Measurements from ENCODE around the gene CEP170. TPM values are rescaled to one million over a fixed set of nuclear protein-coding genes. Genes with fewer than 3 reads are reported as not detected.
A peak's percentile ranks its signal among the peaks of the same experiment; 100 is the strongest.

Gene CEP170
- total RNA-seq, 1 experiment from 2014 or later = 124 TPM

DNA sequence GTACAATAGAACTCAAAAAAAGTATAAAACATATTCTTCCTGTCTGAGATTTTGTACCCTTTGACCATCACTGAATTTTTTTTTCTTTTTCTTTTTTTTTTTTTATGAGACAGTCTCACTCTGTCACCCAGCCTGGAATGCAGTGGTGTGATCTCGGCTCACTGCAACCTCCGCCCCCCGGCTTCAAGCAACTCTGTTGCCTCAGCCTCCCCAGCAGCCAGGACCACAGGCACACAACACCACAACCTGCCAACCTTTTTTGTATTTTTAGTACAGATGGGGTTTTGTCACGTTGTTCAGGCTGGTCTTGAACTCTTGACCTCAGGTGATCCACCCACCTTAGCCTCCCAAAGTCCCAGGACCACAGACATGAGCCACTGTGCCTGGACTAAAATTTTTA is 11.2 kb upstream of the CEP170 start:
- Histone ChIP-seq H3K4me2 (ENCODE audit: low read depth, low read length, poor library complexity, severe bottlenecking) (no peak overlapping the region), H3K27ac (ENCODE audit: low read length) (no peak overlapping the region), H3K9me2 (replicated peaks; ENCODE audit: insufficient read depth, low read length) (no peaks in the 10 kb centered on the region), H3K9me3 (ENCODE audit: low read length) (no peaks in the 10 kb centered on the region), H4K20me1 (ENCODE audit: insufficient read depth, low read depth, low read length) (no peaks in the 10 kb centered on the region), H3K4me3 (ENCODE audit: low read length) (no peak overlapping the region), H3K36me3 (ENCODE audit: insufficient read depth, low read length) (no peaks in the 10 kb centered on the region), H3K4me1 (ENCODE audit: low read length) (peaks cover 36% of the 10 kb centered on the region), H3K9ac (ENCODE audit: low read length) (no peak overlapping the region), H3K79me2 (ENCODE audit: low read length) (peaks cover 78% of the 10 kb centered on the region), H2AFZ (ENCODE audit: low read length) (no peak overlapping the region), H3K27me3 (ENCODE audit: low read length) (no peaks in the 10 kb centered on the region)
- DNase-seq = no peak

DNA sequence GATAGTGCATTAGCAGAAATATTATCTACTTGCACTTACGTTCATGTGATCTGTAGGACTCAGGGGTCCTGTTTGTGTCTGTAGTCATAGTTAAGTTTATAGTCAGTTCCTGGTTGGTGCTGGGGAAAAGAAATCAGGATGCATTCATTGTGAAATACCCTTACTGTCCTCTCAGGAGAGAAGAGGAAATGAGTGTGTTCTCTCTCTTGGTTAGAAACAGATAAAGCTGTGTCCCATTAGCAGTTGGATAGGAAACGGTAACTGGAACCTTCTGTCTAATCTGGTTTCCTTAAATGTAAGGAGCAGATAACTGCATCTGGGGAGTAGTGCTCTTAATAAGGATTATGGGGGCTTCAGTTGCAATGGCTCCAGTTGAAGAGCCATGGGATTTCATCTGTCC is 9.6 kb upstream of the CEP170 start:
- no peak overlapping the region for H3K27ac ChIP-seq (ENCODE audit: low read length)
- peaks cover 83% of the 10 kb centered on the region for H3K79me2 ChIP-seq (ENCODE audit: low read length)
- H3K36me3 ChIP-seq (ENCODE audit: insufficient read depth, low read length) = no peaks in the 10 kb centered on the region
- no peak for DNase-seq
- H3K9me2 ChIP-seq (replicated peaks; ENCODE audit: insufficient read depth, low read length) = no peaks in the 10 kb centered on the region
- H2AFZ ChIP-seq (ENCODE audit: low read length) = no peak overlapping the region
- H3K4me3 ChIP-seq (ENCODE audit: low read length) = no peak overlapping the region
- H3K4me1 ChIP-seq (ENCODE audit: low read length) = peaks cover 26% of the 10 kb centered on the region
- H3K4me2 ChIP-seq (ENCODE audit: low read depth, low read length, poor library complexity, severe bottlenecking) = no peak overlapping the region
- H3K9ac ChIP-seq (ENCODE audit: low read length) = no peak overlapping the region
- H3K27me3 ChIP-seq (ENCODE audit: low read length) = no peaks in the 10 kb centered on the region
- H3K9me3 ChIP-seq (ENCODE audit: low read length) = no peaks in the 10 kb centered on the region
- H4K20me1 ChIP-seq (ENCODE audit: insufficient read depth, low read depth, low read length) = no peaks in the 10 kb centered on the region

DNA sequence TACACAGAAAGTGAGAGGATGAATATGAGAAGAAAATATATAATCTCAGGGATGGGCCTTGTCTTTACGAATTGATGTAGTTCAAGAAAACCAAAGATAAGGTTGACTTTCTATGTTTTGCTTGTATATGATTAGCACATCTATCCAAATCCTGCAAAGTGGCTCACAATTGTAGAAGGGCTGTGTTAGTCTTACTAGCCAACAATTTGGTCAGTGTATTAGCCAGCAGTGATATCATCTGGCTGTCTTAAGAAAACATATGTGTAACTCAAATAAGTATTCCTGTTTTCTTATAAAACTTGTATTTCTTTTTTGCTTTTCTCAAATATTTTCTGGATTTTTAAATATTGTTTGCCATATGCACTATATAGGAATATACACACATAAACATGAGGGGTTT is 6.3 kb upstream of the CEP170 start:
- no peak for DNase-seq
- Histone ChIP-seq H3K4me1 (ENCODE audit: low read length) (peaks cover 14% of the 10 kb centered on the region), H3K79me2 (ENCODE audit: low read length) (peaks cover 91% of the 10 kb centered on the region)

DNA sequence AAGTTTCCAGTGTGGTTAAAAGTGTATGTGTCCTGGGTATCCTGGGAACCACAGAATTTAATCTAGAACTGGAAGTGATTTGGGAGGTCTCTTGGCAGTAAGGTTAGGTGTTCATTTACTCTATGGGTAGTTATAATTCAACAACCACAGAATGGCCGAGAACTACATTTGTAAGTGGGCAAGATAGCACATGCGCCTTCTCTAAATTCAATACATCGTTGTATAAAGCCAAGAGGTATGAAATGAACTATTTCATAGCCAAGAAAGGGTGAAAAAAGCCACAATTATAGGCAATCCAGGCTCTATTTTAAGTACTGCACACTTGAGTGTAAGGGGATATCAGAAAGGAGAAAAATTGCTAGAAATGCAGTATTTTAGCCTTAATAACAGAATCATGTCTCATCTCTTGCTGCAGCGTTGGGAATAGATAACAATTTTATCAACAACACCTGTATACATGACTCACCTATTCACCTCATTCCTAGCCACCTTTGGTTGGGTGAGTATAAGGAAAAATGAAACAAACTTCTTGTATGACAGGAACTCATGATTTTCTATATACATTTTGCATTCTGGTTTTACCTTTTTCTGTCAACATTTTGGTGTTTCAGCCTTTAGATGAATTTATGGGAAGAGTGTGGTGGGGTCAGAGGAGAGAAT is 5.3 kb upstream of the CEP170 start:
- Histone ChIP-seq H3K36me3 (ENCODE audit: insufficient read depth, low read length) (no peaks in the 10 kb centered on the region), H3K27me3 (ENCODE audit: low read length) (no peaks in the 10 kb centered on the region), H2AFZ (ENCODE audit: low read length) (no peak overlapping the region), H3K9ac (ENCODE audit: low read length) (no peak overlapping the region), H3K4me2 (ENCODE audit: low read depth, low read length, poor library complexity, severe bottlenecking) (no peak overlapping the region), H3K9me3 (ENCODE audit: low read length) (no peaks in the 10 kb centered on the region), H4K20me1 (ENCODE audit: insufficient read depth, low read depth, low read length) (no peaks in the 10 kb centered on the region), H3K9me2 (replicated peaks; ENCODE audit: insufficient read depth, low read length) (no peaks in the 10 kb centered on the region), H3K27ac (ENCODE audit: low read length) (no peak overlapping the region), H3K4me3 (ENCODE audit: low read length) (no peak overlapping the region), H3K79me2 (ENCODE audit: low read length) (peaks cover 87% of the 10 kb centered on the region), H3K4me1 (ENCODE audit: low read length) (peaks cover 14% of the 10 kb centered on the region)
- no peak for DNase-seq

More for the DNA sequence above, 6.3 kb upstream of the CEP170 start:
- no peak overlapping the region for H3K9ac ChIP-seq (ENCODE audit: low read length)
- H3K4me3 ChIP-seq (ENCODE audit: low read length) = no peak overlapping the region
- no peaks in the 10 kb centered on the region for H4K20me1 ChIP-seq (ENCODE audit: insufficient read depth, low read depth, low read length)
- H3K27ac ChIP-seq (ENCODE audit: low read length) = no peak overlapping the region
- H3K9me3 ChIP-seq (ENCODE audit: low read length) = no peaks in the 10 kb centered on the region
- no peaks in the 10 kb centered on the region for H3K36me3 ChIP-seq (ENCODE audit: insufficient read depth, low read length)
- H3K9me2 ChIP-seq (replicated peaks; ENCODE audit: insufficient read depth, low read length) = no peaks in the 10 kb centered on the region
- H3K4me2 ChIP-seq (ENCODE audit: low read depth, low read length, poor library complexity, severe bottlenecking) = no peak overlapping the region
- H2AFZ ChIP-seq (ENCODE audit: low read length) = no peak overlapping the region
- no peaks in the 10 kb centered on the region for H3K27me3 ChIP-seq (ENCODE audit: low read length)

DNA sequence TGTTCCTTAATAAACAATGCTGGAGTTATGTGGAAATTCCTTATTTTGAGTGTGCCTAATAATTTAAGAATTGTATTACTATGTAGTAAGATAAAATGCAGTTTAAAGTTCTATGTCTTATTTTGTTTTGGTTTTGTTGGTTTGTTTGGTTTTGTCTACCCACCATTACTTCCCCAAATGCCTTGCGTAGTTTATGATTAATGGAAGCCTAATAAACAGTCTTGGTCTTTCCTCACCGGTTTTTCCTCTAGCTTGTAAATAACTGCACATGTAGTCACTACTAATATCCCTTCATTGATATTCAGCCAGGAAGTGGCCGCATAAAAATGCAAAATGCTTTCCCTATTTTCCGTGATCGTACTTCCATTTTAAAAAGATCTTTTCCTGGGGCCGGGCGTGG is 3.6 kb upstream of the CEP170 start:
- Histone ChIP-seq H3K27me3 (ENCODE audit: low read length) (no peaks in the 10 kb centered on the region), H3K27ac (ENCODE audit: low read length) (no peak overlapping the region), H3K4me1 (ENCODE audit: low read length) (peaks cover 14% of the 10 kb centered on the region), H3K4me3 (ENCODE audit: low read length) (no peak overlapping the region), H3K4me2 (ENCODE audit: low read depth, low read length, poor library complexity, severe bottlenecking) (no peak overlapping the region), H3K9me2 (replicated peaks; ENCODE audit: insufficient read depth, low read length) (no peaks in the 10 kb centered on the region), H3K79me2 (ENCODE audit: low read length) (peaks cover 85% of the 10 kb centered on the region), H3K9ac (ENCODE audit: low read length) (no peak overlapping the region), H2AFZ (ENCODE audit: low read length) (no peak overlapping the region), H3K9me3 (ENCODE audit: low read length) (no peaks in the 10 kb centered on the region), H3K36me3 (ENCODE audit: insufficient read depth, low read length) (no peaks in the 10 kb centered on the region), H4K20me1 (ENCODE audit: insufficient read depth, low read depth, low read length) (no peaks in the 10 kb centered on the region)
- DNase-seq = no peak

DNA sequence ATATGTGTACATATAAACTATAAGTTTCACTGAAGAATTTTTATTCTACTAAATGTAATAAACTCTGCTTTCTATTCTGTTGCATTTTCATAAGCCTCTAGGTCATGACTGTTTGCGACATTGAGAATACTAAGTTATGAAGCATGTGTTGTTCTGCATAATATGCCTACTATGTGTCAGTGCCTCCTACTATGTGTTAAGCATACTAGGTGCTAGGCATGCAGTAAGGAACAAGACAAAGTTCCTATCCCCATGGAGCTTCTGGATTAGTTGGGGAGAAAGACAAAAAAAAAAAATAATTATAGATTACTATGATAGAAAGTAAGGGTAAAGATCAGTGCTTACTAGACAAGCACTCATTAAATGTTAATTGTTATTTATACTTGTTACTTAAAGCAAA is 2.1 kb upstream of the CEP170 start:
- Histone ChIP-seq H3K4me1 (ENCODE audit: low read length) (peaks cover 27% of the 10 kb centered on the region), H2AFZ (ENCODE audit: low read length) (no peak overlapping the region), H3K79me2 (ENCODE audit: low read length) (peaks cover 85% of the 10 kb centered on the region), H4K20me1 (ENCODE audit: insufficient read depth, low read depth, low read length) (no peaks in the 10 kb centered on the region), H3K9ac (ENCODE audit: low read length) (peak overlapping the region; percentile 81; the same call in 1 of the 2 replicates), H3K4me3 (ENCODE audit: low read length) (peak overlapping the region; percentile 77), H3K27ac (ENCODE audit: low read length) (no peak overlapping the region), H3K36me3 (ENCODE audit: insufficient read depth, low read length) (no peaks in the 10 kb centered on the region), H3K9me3 (ENCODE audit: low read length) (no peaks in the 10 kb centered on the region), H3K27me3 (ENCODE audit: low read length) (no peaks in the 10 kb centered on the region), H3K4me2 (ENCODE audit: low read depth, low read length, poor library complexity, severe bottlenecking) (peak overlapping the region; percentile 88), H3K9me2 (replicated peaks; ENCODE audit: insufficient read depth, low read length) (no peaks in the 10 kb centered on the region)
- no peak for DNase-seq

DNA sequence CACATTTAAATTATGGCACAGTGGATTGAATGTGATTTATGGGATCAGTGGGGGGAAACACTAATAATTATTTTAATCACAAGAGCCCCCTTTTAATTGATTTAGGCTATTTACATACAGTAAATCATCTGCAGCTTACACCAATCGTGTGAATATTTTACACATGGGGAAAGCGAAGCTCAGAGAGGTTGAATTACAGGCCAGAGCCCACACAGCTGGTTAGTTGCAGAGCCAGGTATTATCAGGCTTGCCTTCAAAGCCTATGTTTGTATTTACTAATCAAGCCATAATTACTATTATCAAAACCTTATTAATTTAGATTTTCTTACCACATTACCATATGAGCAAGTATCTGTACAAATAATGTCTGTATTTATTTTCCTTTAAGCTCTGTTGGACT is 1.5 kb upstream of the CEP170 start:
- peak overlapping the region; percentile 77 for H3K4me3 ChIP-seq (ENCODE audit: low read length)
- H3K9ac ChIP-seq (ENCODE audit: low read length) = peak overlapping the region; percentile 81
- no peak overlapping the region for H2AFZ ChIP-seq (ENCODE audit: low read length)

DNA sequence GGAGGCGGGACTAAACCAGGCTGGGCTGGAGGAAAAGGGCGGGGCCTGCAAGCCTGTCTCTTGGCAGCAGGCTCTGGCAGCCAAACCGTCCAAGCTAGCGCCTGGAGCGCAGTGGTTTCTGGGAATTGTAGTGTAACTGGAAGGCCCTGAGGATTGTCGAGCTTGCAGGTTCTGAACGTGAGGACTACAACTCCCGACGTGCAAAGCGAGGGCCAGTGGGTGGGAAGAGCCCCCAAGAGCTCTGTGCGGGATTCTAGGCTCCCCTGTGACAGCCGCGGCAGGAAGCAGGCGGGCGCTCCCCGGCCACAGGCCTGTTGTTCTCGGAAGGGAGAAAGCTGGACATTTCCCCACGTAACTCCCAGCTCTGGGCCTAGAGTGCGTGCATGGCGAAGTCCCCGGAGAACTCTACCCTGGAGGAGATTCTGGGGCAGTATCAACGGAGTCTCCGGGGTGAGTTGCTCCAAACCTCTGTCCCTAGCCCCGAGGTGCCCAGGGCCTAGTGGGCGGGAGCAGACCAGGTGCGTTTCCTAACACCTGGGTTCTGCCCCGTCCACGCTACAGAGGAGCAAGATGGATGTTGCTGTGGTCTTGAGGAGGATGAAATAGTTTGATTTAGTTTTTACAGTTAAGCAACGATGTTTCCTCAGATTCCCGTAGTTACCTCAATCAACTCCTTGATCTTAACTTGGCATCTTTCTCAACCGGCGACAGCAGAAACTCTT is 871 bp upstream of the CEP170 start, which contains the start of gene SDCCAG8:
TSS of gene SDCCAG8 (plus strand) at position 251 of the 722 bp plus-strand sequence. CDS start at position 384, 133 bp downstream.
- Histone ChIP-seq H3K4me1 (ENCODE audit: low read length) (peaks cover 40% of the 10 kb centered on the region), H3K79me2 (ENCODE audit: low read length) (peaks cover 90% of the 10 kb centered on the region), H3K27me3 (ENCODE audit: low read length) (no peaks in the 10 kb centered on the region), H2AFZ (ENCODE audit: low read length) (peak within 1 kb of the TSS; percentile 54; the same call in 1 of the 2 replicates), H3K27ac (ENCODE audit: low read length) (peak within 1 kb of the TSS; percentile 86), H3K4me3 (ENCODE audit: low read length) (peak within 1 kb of the TSS; percentile 77), H3K4me2 (ENCODE audit: low read depth, low read length, poor library complexity, severe bottlenecking) (peak within 1 kb of the TSS; percentile 88), H3K9me3 (ENCODE audit: low read length) (no peaks in the 10 kb centered on the region), H3K36me3 (ENCODE audit: insufficient read depth, low read length) (no peaks in the 10 kb centered on the region; the same call in 1 of the 2 replicates), H3K9me2 (replicated peaks; ENCODE audit: insufficient read depth, low read length) (no peaks in the 10 kb centered on the region), H3K9ac (ENCODE audit: low read length) (peak within 1 kb of the TSS; percentile 81), H4K20me1 (ENCODE audit: insufficient read depth, low read depth, low read length) (no peaks in the 10 kb centered on the region)
- peak; percentile 99 for DNase-seq

More for the DNA sequence above, 1.5 kb upstream of the CEP170 start:
- no peaks in the 10 kb centered on the region for H3K27me3 ChIP-seq (ENCODE audit: low read length)
- peak overlapping the region; percentile 72 for H3K27ac ChIP-seq (ENCODE audit: low read length)
- peaks cover 90% of the 10 kb centered on the region for H3K79me2 ChIP-seq (ENCODE audit: low read length)
- H4K20me1 ChIP-seq (ENCODE audit: insufficient read depth, low read depth, low read length) = no peaks in the 10 kb centered on the region
- peak overlapping the region; percentile 88 for H3K4me2 ChIP-seq (ENCODE audit: low read depth, low read length, poor library complexity, severe bottlenecking)
- peaks cover 33% of the 10 kb centered on the region for H3K4me1 ChIP-seq (ENCODE audit: low read length)
- no peaks in the 10 kb centered on the region for H3K9me3 ChIP-seq (ENCODE audit: low read length)
- H3K36me3 ChIP-seq (ENCODE audit: insufficient read depth, low read length) = no peaks in the 10 kb centered on the region; the same call in 1 of the 2 replicates
- no peaks in the 10 kb centered on the region for H3K9me2 ChIP-seq (replicated peaks; ENCODE audit: insufficient read depth, low read length)
- DNase-seq = peak; percentile 52
